ENCODE measurements around the gene RUVBL1.
A peak's percentile ranks its signal among the peaks of the same experiment; 100 is the strongest.

- no peak for TF ChIP-seq POLR2A (IDR thresholded peaks at IDR 0.05)
- peak in 3 of 4 experiments; percentile 65 to 79 (median 73) for TF ChIP-seq CTCF (IDR thresholded peaks at IDR 0.05)
- no peak for TF ChIP-seq POLR2AphosphoS5 (IDR thresholded peaks at IDR 0.05)
These were observed 47.4 kb upstream of the RUVBL1 start for GRCh38 chr3:128170866-128171516.
